ENCODE measurements around the gene VRK2.
"Not testable (repeated sequence)": the region's sequence is repeated elsewhere in the genome, so short reads cannot be mapped to it uniquely, and the experiment has no call there.

VRK2 gene

GRCh38 chr2:58110765-58111164, 64.2 kb downstream of the VRK2 start:
- no peak for DNase-seq

GRCh38 chr2:58113563-58113962, 67.0 kb downstream of the VRK2 start:
- not testable (repeated sequence) for DNase-seq

- DNase-seq = no peak
Observed at GRCh38 chr2:58120626-58121229, 74.1 kb downstream of the VRK2 start.

- no peak for DNase-seq
Observed at GRCh38 chr2:58122040-58122439, 75.4 kb downstream of the VRK2 start.

GRCh38 chr2:58122540-58122939, 75.9 kb downstream of the VRK2 start:
- DNase-seq = no peak

- DNase-seq = no peak
Observed at GRCh38 chr2:58127111-58127510, 80.5 kb downstream of the VRK2 start.

GRCh38 chr2:58130238-58130637, 83.6 kb downstream of the VRK2 start:
- DNase-seq = no peak

- DNase-seq = peak; percentile 31
Observed at GRCh38 chr2:58131191-58132011, 84.8 kb downstream of the VRK2 start.

- no peak for DNase-seq
Observed at GRCh38 chr2:58133395-58133794, 86.8 kb downstream of the VRK2 start.

- DNase-seq = no peak
Observed at GRCh38 chr2:58135861-58136260, 89.3 kb downstream of the VRK2 start.

- no peak for DNase-seq
Observed at GRCh38 chr2:58137221-58137620, 90.6 kb downstream of the VRK2 start.

- DNase-seq = no peak
Observed at GRCh38 chr2:58137856-58138255, 91.2 kb downstream of the VRK2 start.

GRCh38 chr2:58138396-58139030, 91.9 kb downstream of the VRK2 start:
- DNase-seq = no peak

- no peak for DNase-seq
Observed at GRCh38 chr2:58140508-58141072, 94.0 kb downstream of the VRK2 start.

- not testable (repeated sequence) for DNase-seq
Observed at GRCh38 chr2:58145769-58146168, 99.2 kb downstream of the VRK2 start.

GRCh38 chr2:58146707-58147106, 100.1 kb downstream of the VRK2 start:
- peak; percentile 68 for DNase-seq

GRCh38 chr2:58155160-58155778, 108.7 kb downstream of the VRK2 start:
- peak; percentile 91 for DNase-seq

- DNase-seq = no peak
Observed at GRCh38 chr2:58156780-58157179, 110.2 kb downstream of the VRK2 start.

GRCh38 chr2:58157754-58158153, 111.1 kb downstream of the VRK2 start:
- no peak for DNase-seq

- DNase-seq = no peak
Observed at GRCh38 chr2:58158481-58158880, 111.9 kb downstream of the VRK2 start.

- DNase-seq = no peak
Observed at GRCh38 chr2:58163913-58164312, 117.3 kb downstream of the VRK2 start.

- DNase-seq = not testable (repeated sequence)
Observed at GRCh38 chr2:58168130-58168529, 121.5 kb downstream of the VRK2 start.

GRCh38 chr2:58169845-58170244, 123.2 kb downstream of the VRK2 start:
- not testable (repeated sequence) for DNase-seq

All from NCI-H2227 treated with DMSO at 0.1 percent for 48 hours (cell line).